HG02884 (cell line): ENCODE data around the gene TNK2.
"Not testable (repeated sequence)": the region's sequence is repeated elsewhere in the genome, so short reads cannot be mapped to it uniquely, and the experiment has no call there.

Source experiments
- ATAC-seq: cut with Tn5 transposase; IDR thresholded peaks from one replicate; pipeline ENCODE4 v1.9.1; 2021; ENCODE audit warnings: mild to moderate bottlenecking, moderate library complexity; ENCODE audit not compliant: unreplicated experiment

The TNK2 gene

DNA sequence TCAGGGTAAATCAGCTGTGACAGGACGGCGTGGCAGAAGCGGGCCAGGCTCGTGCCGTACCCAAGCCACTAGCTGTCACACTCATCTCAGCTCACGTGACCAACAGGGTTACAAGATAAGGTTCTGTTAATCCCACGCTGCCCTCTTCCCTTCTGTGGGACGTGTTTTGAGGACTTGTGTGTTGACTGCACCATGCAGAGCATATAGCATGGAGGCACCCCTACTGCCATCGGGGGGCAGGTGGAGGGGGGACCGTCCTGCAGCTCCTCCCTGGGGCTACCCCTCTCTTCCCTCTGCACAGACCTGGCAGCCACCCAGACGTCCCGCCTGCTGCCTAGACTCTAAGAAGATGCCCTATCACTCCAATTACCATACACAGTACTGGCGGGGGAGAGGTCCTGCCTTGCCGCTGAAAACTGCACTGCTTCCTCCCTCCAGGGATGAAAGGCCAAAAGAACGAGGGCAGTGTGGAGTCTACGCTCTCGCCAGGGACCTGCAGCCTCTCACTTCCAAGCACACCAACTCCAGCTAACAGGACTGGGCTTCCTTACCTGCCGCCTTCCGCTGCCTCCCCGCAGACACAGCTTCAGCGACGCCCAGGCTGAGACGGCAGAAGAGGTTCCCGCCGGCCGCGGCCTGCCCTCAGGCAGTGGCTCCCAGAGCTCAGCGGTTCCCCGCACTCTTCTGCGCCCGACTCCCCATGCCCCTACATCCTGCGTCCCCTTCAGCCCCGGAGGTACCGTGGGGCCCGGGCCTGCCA, at the start of gene TNK2:
Gene TNK2, minus strand, starts transcription at position 618 of the 760 bp plus-strand sequence. CDS start 19,963 bp downstream, outside the sequence.
- no peak for ATAC-seq

DNA sequence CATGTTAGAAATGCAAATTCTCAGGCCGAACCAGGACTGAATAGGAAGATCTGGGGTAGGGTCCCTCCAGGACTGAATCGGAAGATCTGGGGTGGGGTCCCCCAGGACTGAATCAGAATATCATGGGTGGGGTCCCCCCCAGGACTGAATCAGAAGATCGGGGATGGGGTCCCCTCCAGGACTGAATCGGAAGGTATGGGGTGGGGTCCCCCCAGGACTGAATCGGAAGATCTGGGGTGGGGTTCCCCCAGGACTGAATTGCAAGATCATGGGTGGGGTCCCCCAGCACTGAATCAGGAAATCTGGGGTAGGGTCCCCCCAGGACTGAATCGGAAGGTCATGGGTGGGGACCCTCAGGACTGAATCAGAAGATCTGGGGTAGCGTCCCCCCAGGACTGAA, 48.2 kb upstream of the TNK2 start:
- no peak for ATAC-seq

DNA sequence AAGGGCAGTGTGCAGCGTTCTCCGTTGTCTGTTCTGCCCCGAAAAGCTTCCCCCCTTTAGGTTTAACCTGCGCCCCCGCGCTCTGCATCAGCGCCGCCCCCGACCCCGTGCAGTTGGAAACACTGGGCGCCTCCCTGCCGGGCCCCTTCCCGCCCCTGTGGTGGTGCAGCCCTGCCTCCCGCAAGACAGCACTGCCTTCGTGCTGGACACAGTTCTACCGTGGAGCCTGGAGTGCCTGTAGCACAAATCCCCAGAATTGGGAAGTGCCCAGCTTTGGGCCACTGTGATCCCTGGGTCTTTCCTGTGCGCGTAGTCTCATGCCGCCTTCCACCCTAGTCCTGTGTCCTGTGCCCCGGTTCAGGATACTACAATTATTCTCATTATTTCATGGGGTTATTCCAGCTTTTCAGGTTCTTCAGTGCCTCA, 47.1 kb upstream of the TNK2 start:
- not testable (repeated sequence) for ATAC-seq

DNA sequence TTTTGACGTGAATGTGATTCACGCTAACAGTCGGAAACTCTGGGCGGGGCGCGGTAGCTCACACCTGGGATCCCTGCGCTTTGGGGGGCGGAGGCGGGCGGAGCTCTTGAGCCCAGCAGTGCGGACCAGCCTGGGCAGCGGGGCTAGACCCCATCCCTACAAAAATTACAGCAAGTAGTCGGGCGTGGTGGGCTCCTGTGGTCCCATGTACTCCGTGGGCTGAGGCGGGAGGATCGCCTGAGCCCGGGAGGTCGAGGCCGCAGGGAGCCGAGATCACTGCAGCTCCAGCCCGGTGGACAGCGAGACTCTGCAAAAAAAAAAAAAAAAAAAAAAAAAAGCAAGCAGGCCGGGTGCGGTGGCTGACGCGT, 46.4 kb upstream of the TNK2 start:
- ATAC-seq: not testable (repeated sequence)

DNA sequence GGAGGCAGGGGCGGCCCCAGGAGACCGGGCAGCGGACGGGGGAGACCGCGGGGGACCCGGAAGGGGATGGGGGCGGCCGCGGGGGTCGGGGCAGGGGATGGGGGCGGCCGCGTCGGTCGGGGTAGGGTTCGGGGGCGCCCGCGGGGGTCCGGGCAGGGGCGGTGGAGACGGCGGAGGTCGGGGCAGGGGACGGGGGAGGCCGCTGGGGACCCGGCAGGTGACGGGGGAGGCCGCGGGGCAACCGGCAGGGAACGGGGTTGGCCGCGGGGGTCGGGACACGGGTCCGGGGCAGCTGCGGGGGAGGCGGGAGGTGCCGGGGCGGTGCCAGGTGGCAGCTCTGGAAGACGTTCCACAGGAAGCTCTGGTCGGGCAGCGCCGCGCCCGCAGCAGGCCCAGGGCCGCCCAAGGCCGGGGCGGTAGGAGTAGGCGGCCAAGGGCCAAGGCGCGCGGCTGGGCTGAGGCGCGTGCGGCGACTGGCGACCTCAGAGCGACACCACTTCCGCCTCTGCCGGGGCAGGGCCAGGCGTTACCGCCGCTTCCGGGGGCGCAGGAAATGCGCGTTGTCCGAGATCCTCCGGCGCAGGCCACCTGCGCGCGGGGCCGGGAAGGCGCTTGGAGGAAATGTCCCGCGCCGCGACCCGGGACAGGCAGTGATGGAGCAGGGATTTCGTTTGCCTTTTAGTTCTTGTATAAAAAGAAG, 45.9 kb upstream of the TNK2 start:
- ATAC-seq: not testable (repeated sequence)

DNA sequence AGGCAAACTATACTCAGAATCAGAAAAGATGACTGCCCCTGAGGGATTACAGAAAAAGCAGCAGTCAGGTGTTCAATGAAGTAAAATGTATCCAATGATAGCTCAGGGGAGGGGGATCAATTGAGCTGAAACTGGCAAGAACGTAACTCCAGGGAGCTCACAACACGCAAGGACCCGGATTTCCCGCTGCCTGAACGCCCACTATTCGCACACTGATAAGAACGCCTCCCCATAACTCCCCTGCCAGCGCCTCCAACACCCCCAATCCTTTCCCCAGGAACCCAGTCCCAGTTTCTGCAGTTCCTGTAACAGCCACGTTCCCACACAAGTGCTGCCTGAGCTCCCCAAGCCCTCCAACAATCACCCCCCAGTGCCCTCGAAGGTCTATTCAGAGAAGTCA, 44.2 kb upstream of the TNK2 start:
- not testable (repeated sequence) for ATAC-seq

DNA sequence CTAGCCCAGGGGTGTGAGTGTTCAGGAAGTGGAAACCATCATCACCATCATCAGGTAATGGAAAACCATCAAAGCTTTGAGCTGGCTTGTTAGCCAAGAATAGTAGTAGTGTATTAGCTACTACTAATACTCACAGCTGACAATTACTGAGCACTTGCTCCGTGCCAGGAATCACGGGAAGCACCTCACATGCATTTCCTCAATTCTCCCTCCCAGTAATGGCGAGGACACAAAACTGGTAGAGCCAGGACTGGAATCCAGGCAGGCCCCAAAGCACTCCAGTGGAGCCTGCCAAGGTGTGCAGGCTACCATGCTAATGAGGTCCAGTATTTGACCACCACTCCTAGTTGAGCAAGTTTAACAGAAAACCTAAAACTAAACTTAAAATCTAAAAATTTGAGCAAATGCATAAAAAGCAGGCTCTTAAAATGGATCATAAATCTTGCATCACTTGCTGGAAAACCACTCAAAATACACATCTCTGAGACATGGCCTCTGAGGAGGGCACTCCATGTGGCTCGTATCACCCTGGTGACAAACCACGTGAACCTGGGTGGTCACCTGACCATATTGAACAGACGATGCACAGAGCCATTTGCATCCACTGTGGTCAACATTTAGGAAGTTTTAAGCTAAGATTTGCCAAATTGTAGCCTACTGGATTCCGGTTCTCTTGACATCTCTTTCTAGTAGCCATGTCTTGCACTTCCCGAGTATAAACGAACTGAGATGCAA, 43.3 kb upstream of the TNK2 start:
- not testable (repeated sequence) for ATAC-seq

DNA sequence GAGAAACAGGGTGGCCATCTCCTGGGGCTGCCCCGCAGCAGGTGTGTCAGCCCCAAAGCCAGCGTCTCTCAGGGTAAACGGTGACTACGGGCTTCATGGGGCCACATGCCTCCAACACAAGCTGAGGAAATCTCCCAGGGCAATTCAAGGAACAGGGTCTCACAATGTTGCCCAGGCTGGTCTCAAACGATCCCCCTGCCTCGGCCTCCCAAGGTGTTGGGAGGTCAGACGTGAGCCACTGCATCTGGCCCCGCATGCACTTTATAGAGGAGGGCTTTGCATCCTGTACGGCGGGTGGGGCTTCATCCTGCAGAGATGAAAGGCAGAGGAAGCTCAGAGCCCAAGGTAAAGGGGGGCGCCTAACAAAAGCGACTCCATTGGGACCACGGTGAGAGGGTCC, 42.4 kb upstream of the TNK2 start:
- ATAC-seq: not testable (repeated sequence)

DNA sequence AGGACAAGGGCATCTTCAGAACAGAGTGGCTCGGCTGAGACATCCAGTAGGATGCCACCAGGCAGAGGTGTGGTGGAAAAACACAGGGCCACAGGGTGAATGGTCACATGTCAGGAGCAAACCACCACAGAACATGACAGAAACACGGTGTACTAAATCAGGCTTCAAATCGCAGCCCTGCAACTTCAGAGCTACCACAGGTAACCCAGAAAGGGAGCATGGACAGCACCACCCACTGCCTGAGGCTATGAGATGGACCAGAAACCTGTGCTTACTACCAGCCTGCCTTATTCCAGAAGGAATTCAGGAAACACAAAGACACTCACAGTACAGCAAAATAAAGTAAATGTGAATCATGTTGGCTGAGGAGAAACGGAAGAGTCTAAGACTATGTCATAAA, 41.8 kb upstream of the TNK2 start:
- ATAC-seq: not testable (repeated sequence)

DNA sequence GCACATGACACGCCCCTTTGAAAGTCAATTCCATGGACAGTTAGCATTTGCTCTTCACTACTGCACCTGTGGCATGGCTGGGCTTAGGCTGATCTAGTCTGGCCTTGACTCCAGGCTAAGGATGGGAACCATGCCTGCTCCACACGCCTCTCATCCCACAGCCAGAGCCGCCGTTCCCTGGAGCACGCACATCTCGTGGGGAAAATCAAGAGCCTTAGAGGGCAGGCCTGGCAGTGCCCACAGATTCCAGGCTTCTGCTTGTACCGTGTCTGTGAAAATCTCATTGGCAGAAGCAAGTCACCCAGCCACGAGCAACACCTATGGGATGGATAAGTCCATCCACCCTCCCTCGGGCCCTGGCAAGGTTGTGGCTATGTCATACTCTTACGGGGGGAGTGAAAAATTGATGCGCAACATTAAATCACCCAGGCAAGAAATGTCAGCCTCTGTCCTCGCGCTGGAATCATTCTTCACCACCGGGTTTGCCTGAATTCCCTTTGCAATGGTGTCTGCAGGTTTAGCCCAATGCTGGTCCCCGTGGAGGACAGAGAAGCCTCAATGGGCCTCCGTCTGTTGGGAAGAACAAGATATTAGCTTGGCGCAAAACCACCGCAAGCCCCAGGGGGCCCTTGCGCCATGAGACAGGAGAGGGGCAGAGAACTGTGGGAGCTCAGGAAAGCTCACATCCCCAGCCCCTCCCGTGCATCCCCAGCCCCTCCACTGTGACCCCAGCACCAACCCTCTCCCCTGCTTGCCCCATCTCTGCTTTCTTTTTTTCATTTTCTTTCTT, 38.8 kb upstream of the TNK2 start:
- not testable (repeated sequence) for ATAC-seq

DNA sequence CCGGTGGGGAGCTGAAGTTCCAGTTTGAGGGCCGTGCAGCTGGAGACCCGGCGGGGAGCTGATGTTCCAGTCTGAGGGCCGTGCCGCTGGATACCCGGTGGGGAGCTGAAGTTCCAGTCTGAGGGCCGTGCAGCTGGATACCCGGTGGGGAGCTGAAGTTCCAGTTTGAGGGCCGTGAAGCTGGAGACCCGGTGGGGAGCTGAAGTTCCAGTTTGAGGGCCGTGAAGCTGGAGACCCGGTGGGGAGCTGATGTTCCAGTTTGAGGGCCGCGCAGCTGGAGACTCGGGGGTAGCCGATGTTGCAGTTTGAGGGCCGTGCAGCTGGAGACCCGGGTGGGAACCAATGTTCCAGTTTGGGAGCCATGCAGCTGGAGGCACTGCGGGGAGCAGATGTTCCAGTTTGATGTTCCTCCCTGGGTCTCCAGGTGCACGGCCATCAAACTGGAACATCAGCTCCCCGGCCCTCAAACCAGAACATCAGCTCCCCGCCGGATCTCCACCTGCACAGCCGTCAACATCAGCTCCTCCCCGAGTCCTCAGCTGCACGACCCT, 33.0 kb upstream of the TNK2 start:
- ATAC-seq: not testable (repeated sequence)

DNA sequence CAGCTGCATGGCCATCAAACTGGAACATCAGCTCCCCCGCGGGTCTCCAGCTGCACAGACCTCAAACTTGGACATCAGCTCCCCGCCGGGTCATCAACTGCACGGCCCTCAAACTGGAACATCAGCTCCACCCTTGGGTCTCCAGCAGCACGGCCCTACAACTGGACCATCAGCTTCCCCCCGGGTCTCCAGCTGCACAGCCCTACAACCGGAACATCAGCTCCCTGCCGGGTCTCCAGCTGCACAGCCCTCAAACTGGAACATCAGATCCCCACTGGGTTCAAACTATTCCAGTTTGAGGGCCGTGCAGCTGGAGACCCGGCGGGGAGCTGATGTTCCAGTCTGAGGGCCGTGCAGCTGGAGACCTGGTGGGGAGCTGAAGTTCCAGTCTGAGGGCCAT, 32.5 kb upstream of the TNK2 start:
- not testable (repeated sequence) for ATAC-seq

DNA sequence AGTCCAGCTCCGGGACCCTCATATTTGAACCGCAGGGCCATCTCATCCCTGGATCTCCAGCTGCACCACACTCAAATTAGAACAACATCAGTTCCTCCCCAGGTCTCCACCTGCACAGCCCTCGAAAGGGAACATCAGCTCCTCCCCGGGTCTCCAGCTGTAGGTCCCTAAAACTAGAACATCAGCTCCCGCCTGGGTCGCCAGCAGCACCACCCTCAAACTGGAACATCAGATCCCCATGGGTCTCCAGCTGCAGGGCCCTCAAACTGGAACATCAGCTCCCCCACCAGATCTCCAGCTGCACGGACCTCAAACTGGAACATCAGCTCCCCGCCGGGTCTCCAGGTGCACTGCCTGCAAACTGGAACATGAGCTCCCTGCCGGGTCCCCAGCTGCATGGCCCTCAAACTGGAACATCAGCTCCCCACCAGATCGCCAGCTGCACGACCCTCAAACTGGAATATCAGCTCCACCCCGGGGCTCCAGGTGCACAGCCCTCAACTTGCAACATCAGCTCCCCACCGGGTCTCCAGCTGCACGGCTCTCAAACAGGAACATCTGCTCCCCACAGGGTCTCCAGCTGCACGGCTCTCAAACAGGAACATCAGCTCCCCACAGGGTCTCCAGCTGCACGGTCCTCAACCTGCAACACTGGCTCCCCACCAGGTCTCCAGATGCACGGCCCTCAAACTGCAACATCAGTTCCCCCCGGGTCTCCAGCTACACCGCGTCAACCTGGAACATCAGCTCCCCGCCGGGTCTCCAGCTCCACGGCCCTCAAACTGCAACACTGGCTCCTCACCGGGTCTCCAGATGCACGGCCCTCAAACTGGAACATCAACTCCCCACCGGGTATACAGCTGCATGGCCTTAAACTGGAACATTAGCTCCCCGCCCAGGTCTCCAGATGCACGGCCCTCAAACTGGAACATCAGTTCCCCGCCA, 31.4 kb upstream of the TNK2 start:
- not testable (repeated sequence) for ATAC-seq

DNA sequence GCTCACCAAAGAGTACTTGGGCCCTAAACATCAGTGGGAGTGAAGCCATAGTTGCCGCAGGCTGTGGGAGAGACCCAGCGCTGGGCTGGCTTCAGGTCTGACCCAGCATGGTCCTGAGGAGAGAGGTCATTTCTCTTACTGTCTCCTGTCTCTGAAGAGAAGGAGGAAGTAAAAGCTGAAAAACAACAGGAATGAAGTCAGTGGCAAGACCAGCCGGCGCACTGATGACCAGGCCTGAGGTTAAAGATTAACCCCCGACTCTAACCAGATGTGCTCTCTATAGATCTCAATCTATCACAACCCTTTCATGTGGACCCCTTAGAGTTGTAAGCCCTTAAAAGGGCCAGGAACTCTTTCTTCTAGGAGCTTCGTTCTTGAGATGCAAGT, 24.7 kb upstream of the TNK2 start:
- ATAC-seq: not testable (repeated sequence)

DNA sequence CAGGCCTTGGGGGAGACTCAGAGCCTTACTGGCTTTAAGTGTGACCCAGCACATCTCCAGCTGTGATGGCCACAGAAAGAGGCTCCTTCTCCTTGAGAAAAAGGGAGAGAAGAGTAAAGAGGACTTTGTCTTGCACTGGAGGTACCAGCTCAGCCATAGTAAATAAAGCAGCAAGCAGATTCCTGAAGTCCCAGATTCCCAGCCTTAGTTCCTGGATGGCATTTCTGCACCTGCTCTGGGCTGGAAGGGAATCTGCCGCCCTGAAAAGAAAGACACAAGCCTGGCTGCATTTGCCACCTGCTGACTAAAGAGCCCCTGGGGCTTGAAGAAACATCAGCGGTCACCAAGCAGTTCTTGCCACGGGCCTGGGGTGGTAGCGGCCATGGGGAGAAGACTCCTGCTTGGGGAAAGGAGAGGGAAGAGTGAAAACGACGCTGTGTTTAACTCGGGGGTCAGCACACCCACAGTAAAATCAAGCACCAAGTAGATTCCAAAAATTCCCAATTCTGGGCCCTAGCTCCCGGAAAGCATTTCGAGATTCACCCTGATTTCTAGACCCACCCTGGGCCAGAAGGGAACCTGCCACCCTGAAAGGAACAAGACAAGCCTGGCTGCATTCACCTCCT, 24.2 kb upstream of the TNK2 start:
- ATAC-seq: no peak

DNA sequence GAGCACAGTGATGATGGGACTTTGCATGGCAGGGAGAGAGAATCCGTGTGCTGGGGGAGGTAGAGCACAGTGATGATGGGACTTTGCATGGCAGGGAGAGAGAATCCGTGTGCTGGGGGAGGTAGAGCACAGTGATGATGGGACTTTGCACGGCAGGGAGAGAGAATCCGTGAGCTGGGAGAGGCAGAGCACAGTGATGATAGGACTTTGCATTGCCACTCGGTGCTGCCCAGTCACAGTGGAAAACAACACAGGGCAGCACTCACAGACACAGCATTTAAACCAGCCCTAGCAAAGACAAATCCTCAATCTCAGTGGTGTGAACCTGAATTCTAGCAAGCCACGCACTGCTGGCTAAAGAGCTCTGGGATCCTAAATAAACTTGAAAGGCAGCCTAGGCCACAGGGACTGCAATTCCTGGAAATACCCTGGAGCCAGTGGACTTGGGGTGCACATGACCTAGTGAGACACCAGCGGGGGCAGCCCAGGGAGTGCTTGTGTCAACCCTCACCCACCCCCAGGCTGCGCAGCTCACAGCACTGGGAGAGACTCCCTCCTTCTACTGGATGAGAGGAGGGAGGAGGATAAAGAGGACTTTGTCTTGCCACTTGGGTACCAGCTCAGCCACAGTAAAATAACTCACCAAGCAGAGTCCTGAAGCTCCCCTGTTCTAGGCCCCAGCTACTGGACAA, 23.4 kb upstream of the TNK2 start:
- no peak for ATAC-seq

DNA sequence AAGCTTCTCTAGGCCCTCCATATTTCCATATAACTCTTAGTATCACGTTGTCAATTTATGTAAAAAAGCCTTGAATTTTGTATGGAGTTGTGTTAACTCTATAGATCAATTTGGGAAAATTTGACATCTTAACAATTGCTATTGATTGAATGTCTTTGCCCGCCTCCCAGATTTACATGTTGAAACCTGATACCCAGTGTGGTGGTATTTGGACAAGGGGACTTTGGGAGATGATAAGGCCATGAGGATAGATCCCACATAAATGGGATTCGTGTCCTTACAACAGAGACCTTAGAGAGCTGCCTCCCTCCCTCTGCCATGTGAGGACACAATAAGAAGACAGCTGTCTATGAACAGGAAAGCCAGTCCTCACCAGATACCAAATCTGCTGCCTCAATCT, 21.1 kb upstream of the TNK2 start:
- ATAC-seq: no peak

DNA sequence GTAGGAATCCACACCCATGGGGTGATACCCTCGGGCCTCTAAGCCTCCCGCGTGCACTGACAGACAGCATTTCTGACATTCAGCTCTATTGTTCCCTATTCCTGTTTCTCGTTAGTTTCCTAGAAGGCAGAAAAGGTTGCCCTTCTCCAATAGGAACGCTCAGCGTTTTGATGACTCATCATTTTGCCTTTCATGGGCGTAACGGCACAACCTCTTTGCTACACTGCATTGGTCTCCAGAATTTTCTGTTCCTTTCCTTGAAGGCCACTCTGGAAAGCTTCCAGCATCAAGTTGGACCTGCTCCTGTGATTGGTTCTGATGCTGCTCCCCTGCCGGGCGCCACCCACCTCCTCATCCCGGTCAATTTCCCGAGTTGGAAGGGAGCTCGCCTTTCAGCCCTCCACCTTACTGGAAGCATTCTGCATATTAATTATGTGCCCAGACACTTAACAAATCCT, 13.0 kb upstream of the TNK2 start:
- no peak for ATAC-seq
